Measurements from ENCODE around the gene TRHDE.

The TRHDE gene

GRCh38 chr12:72313806-72314205 is 41.6 kb downstream of the TRHDE start:
- DNase-seq (ENCODE audit: low read depth): no peak

- DNase-seq (ENCODE audit: low read depth): no peak
These were observed 43.7 kb downstream of the TRHDE start for GRCh38 chr12:72315858-72316257.

GRCh38 chr12:72318341-72318740 is 46.2 kb downstream of the TRHDE start:
- DNase-seq (ENCODE audit: low read depth): no peak

- peak; percentile 83 for DNase-seq (ENCODE audit: low read depth)
These were observed 51.7 kb downstream of the TRHDE start for GRCh38 chr12:72323881-72324280.

- DNase-seq (ENCODE audit: low read depth): peak; percentile 87
These were observed 58.1 kb downstream of the TRHDE start for GRCh38 chr12:72330301-72330700.

GRCh38 chr12:72330784-72331183 is 58.6 kb downstream of the TRHDE start:
- DNase-seq (ENCODE audit: low read depth): no peak

GRCh38 chr12:72337382-72337781 is 65.2 kb downstream of the TRHDE start:
- DNase-seq (ENCODE audit: low read depth): no peak

GRCh38 chr12:72337946-72338345 is 65.8 kb downstream of the TRHDE start:
- no peak for DNase-seq (ENCODE audit: low read depth)

GRCh38 chr12:72338437-72338836 is 66.3 kb downstream of the TRHDE start:
- DNase-seq (ENCODE audit: low read depth): no peak

GRCh38 chr12:72346363-72346944 is 74.3 kb downstream of the TRHDE start:
- DNase-seq (ENCODE audit: low read depth): peak; percentile 80

- no peak for DNase-seq (ENCODE audit: low read depth)
These were observed 77.3 kb downstream of the TRHDE start for GRCh38 chr12:72349491-72349890.

- DNase-seq (ENCODE audit: low read depth): no peak
These were observed 87.2 kb downstream of the TRHDE start for GRCh38 chr12:72359416-72359815.

- no peak for DNase-seq (ENCODE audit: low read depth)
These were observed 93.0 kb downstream of the TRHDE start for GRCh38 chr12:72365151-72365550.

GRCh38 chr12:72366255-72366654 is 94.1 kb downstream of the TRHDE start:
- peak; percentile 8 for DNase-seq (ENCODE audit: low read depth)

- no peak for DNase-seq (ENCODE audit: low read depth)
These were observed 96.1 kb downstream of the TRHDE start for GRCh38 chr12:72368298-72368697.

GRCh38 chr12:72368719-72369422 is 96.7 kb downstream of the TRHDE start:
- DNase-seq (ENCODE audit: low read depth): no peak

- no peak for DNase-seq (ENCODE audit: low read depth)
These were observed 97.3 kb downstream of the TRHDE start for GRCh38 chr12:72369423-72369959.

- no peak for DNase-seq (ENCODE audit: low read depth)
These were observed 108.3 kb downstream of the TRHDE start for GRCh38 chr12:72380441-72380840.

- DNase-seq (ENCODE audit: low read depth): peak; percentile 15
These were observed 116.2 kb downstream of the TRHDE start for GRCh38 chr12:72388322-72388721.

- peak; percentile 9 for DNase-seq (ENCODE audit: low read depth)
These were observed 118.0 kb downstream of the TRHDE start for GRCh38 chr12:72390146-72390545.

GRCh38 chr12:72406111-72406510 is 133.9 kb downstream of the TRHDE start:
- DNase-seq (ENCODE audit: low read depth): no peak

GRCh38 chr12:72432037-72432604 is 160.0 kb downstream of the TRHDE start:
- no peak for DNase-seq (ENCODE audit: low read depth)

GRCh38 chr12:72433298-72433697 is 161.1 kb downstream of the TRHDE start:
- no peak for DNase-seq (ENCODE audit: low read depth)

Measured in EH (cell line).